Measurements from ENCODE around the gene VWA8.

VWA8 gene

DNA sequence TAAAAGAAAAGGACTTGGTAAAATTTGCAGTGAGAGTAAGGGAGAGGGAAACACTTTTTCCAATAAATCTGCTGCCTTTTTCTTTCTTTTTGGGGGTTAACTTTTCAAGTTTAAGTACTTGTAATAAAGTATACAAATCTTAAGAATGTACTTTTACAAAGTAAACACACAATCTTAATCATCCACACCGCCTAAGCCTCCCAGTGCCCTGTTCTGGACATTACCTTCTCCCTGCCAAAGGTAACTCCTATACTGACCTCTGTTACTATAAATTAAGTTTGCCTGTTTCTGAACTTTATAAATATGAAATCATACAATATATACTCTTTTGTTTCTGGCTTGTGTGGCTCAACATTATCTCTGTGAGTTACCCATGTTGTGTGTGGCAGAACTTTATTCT lies 365.6 kb downstream of the VWA8 start:
- DNase-seq (ENCODE audit: low read depth) = no peak
- TF ChIP-seq, protein P1, sequence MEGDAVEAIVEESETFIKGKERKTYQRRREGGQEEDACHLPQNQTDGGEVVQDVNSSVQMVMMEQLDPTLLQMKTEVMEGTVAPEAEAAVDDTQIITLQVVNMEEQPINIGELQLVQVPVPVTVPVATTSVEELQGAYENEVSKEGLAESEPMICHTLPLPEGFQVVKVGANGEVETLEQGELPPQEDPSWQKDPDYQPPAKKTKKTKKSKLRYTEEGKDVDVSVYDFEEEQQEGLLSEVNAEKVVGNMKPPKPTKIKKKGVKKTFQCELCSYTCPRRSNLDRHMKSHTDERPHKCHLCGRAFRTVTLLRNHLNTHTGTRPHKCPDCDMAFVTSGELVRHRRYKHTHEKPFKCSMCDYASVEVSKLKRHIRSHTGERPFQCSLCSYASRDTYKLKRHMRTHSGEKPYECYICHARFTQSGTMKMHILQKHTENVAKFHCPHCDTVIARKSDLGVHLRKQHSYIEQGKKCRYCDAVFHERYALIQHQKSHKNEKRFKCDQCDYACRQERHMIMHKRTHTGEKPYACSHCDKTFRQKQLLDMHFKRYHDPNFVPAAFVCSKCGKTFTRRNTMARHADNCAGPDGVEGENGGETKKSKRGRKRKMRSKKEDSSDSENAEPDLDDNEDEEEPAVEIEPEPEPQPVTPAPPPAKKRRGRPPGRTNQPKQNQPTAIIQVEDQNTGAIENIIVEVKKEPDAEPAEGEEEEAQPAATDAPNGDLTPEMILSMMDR (IDR thresholded peaks at IDR 0.05; ENCODE audit: control insufficient read depth, extremely low read depth, insufficient read depth) = no peak
- H3K4me3 ChIP-seq (ENCODE audit: low read depth, low read length) = no peak overlapping the region

DNA sequence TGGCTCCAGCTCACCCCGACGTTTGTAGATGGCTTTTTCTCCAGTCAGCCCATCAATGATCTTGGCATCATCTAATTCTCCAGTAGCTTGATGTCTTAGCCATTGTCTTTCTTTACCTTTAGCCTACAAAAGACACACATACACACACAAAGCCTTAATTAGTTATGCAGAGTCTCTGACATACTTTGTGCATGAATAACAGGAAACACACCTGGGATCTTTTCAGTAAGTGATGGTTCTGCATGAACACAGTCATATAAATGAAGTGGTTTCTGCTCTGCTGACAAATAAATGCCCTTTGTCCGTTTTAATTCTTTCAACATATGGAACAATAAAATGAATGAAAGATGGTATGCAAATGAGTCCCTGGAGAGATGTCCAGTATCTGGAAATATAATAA lies 370.3 kb downstream of the VWA8 start:
- no peak for DNase-seq (ENCODE audit: low read depth)
- H3K4me3 ChIP-seq (ENCODE audit: low read depth, low read length) = no peak overlapping the region
- TF ChIP-seq, protein P1 (IDR thresholded peaks at IDR 0.05; ENCODE audit: control insufficient read depth, extremely low read depth, insufficient read depth) = no peak

DNA sequence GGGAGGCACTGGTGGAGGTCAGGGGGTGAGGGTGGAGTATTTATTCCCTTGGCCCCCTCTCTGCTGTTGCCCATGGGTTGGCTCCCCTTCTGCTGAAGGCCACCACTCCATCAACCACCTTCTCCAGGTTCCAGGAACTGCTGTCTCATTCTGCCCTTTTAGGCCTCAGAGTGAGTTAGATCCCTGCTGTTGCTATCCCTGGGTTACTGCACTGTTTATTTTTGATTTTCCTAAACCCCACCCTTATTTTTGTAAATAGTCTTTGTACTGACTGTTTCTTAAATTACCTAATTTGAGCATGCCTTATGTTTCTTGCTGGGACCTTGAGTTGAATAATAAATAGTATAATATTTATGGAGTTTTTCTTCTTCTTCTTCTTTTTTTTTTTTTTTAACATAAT lies 370.8 kb downstream of the VWA8 start:
- no peak overlapping the region for H3K4me3 ChIP-seq (ENCODE audit: low read depth, low read length)
- TF ChIP-seq, protein P1 (IDR thresholded peaks at IDR 0.05; ENCODE audit: control insufficient read depth, extremely low read depth, insufficient read depth) = no peak
- no peak for DNase-seq (ENCODE audit: low read depth)

DNA sequence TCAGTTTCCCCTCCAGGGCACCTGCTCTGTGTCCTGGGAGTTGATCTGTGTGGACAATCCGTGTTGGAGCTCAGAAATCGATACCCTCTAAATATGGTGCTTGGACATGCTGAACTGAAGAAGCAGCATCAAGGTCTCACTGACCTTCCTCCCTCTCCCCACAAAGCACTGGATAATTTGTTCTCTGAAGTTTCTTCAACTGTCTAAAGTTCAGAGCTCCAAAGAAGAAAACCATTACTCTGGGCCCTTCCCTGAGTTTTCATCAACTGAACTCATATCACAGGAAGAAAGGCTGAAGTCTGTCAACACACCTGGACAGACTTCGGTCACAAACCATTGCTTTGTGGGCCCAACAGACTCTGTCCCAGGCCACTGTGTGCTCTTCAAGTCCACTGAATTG lies 371.5 kb downstream of the VWA8 start:
- DNase-seq (ENCODE audit: low read depth) = no peak
- no peak overlapping the region for H3K4me3 ChIP-seq (ENCODE audit: low read depth, low read length)
- TF ChIP-seq, protein P1 (IDR thresholded peaks at IDR 0.05; ENCODE audit: control insufficient read depth, extremely low read depth, insufficient read depth) = no peak

DNA sequence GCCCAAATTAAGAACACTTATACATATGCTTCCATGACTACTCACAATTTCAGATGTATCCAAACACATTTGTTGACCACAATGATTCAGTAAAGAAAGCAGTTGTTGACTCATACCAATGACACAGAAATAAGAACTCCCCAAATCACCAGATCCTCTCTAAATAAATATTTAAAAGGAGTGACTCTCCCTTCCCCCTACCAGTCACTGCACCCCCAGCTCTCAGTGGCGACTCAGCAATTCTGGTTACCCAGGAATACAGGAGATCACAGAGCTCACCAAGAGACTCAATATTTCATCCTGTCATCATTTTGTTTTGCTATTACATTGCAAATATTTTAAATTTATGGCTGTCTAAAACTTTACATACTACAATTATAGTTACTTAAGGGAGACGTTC lies 372.0 kb downstream of the VWA8 start:
- no peak for DNase-seq (ENCODE audit: low read depth)
- no peak overlapping the region for H3K4me3 ChIP-seq (ENCODE audit: low read depth, low read length)

DNA sequence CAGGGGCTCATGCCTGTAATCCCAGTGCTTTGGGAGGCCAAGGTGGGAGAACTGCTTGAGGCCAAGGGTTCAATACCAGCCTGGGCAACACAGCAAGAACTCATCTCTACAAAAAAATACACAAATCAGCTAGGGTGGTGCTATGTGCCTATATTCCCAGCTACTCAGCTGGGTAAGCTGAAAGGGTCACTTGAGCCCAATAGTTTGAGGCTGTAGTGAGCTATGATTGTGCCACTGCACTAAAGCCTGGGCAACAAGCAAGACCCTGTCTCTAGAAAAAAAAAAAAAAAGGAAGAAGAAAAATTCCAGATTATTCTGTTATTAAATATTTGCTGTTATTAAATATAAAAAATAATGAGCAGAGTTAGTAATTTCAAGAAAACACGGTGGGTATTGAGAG lies 372.5 kb downstream of the VWA8 start:
- no peak overlapping the region for H3K4me3 ChIP-seq (ENCODE audit: low read depth, low read length)
- TF ChIP-seq, protein P1 (IDR thresholded peaks at IDR 0.05; ENCODE audit: control insufficient read depth, extremely low read depth, insufficient read depth) = no peak
- no peak for DNase-seq (ENCODE audit: low read depth)

More for the DNA sequence above, 372.0 kb downstream of the VWA8 start:
- TF ChIP-seq, protein P1 (IDR thresholded peaks at IDR 0.05; ENCODE audit: control insufficient read depth, extremely low read depth, insufficient read depth) = no peak

DNA sequence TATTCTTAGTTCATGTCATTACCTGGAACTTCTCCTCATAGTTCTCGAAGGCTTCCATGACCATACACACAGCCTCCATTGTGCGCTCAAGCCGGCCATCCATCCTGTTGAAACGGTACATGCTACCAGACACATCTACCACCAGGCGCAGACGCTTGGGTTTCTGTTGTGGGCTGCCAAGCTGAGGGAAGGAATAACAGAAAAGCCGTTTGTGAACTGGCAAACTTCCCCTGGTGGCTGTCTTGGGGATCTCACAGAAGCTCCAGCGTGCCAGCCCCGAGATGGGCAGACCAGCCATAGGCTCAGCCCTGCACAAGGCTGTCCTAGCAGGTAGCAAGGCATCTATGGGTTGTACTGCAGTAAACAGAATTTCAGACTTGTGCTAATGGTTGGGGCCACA lies 373.4 kb downstream of the VWA8 start:
- DNase-seq (ENCODE audit: low read depth) = no peak
- TF ChIP-seq, protein P1 (IDR thresholded peaks at IDR 0.05; ENCODE audit: control insufficient read depth, extremely low read depth, insufficient read depth) = no peak
- H3K4me3 ChIP-seq (ENCODE audit: low read depth, low read length) = no peak overlapping the region

All from LNCaP clone FGC (cell line).